TTC549 (cell line): ENCODE measurements around the gene C12orf57.
A peak's percentile ranks its signal among the peaks of the same experiment; 100 is the strongest.

Experiments used
- FAIRE-seq: peaks from 2 replicates; lab custom pipeline; 2012; peaks lifted over from hg19 to GRCh38; lab: Jason Lieb, UNC

Gene C12orf57

DNA sequence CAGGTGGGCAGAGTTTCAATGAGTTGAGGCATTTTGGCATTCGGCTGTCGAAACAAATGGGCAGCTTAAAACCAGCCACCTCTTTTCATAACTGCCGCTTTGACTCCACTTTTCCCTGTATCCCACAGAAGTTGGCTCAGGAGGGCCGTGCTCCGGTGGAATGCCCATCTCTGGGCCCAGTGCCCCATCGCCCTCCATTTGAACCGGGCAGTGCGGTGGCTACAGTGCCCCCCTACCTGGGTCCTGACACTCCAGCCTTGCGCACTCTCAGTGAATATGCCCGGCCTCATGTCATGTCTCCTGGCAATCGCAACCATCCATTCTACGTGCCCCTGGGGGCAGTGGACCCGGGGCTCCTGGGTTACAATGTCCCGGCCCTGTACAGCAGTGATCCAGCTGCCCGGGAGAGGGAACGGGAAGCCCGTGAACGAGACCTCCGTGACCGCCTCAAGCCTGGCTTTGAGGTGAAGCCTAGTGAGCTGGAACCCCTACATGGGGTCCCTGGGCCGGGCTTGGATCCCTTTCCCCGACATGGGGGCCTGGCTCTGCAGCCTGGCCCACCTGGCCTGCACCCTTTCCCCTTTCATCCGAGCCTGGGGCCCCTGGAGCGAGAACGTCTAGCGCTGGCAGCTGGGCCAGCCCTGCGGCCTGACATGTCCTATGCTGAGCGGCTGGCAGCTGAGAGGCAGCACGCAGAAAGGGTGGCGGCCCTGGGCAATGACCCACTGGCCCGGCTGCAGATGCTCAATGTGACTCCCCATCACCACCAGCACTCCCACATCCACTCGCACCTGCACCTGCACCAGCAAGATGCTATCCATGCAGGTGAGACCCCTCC lies 5.2 kb upstream of the C12orf57 start:
- FAIRE-seq = no peak

DNA sequence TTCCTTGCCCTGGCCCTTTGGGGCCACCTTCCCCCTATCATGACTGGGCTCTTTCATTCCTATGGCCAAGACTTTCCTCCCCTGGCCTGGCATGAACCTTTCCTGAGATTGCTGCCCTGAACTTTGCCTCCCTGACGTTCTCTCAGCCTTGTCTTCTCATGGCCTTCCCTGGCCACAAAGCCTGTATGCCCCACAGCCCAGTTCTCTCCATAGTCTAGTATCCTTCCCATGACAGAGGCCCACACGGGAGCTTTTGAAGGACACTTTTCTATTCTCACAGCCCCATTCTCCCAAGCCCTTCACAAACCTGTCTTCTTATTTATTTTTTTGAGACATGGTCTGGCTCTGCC lies 4.7 kb upstream of the C12orf57 start:
- FAIRE-seq = no peak

DNA sequence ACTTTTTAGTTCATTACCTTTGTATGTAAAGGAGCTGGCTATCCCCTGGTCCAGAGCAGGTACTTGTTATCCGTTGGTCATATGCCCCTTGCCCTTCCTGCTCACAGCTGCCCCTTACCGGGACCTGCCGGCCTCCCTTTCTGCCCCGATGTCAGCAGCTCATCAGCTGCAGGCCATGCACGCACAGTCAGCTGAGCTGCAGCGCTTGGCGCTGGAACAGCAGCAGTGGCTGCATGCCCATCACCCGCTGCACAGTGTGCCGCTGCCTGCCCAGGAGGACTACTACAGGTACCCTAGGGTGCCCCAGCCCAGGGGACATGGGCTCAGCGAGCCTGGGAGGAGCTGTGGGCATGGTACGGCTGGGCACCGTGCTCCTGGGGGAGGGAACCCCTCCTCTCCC lies 2.6 kb upstream of the C12orf57 start:
- no peak for FAIRE-seq

DNA sequence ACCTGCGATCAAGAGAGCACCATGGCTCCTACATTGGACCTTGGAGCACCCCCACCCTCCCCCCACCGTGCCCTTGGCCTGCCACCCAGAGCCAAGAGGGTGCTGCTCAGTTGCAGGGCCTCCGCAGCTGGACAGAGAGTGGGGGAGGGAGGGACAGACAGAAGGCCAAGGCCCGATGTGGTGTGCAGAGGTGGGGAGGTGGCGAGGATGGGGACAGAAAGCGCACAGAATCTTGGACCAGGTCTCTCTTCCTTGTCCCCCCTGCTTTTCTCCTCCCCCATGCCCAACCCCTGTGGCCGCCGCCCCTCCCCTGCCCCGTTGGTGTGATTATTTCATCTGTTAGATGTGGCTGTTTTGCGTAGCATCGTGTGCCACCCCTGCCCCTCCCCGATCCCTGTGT lies 2.0 kb upstream of the C12orf57 start:
- FAIRE-seq = no peak

DNA sequence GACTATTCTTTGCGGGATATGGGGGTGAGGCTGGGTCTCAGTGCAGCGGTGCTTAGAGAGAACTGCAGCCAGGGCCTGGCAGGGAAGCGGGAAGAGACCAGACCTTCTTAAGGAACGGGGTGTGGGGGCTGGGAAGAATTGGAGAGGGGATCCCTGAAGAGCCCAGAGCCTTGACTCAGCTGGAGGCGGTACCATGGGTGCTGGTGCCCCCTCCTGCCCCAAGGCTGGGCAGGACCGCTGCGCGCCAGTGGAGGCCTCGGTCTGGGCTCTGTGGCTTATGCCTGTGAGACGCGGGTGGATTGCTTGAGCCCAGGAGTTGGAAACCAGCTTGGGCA lies 1.5 kb upstream of the C12orf57 start:
- no peak for FAIRE-seq

DNA sequence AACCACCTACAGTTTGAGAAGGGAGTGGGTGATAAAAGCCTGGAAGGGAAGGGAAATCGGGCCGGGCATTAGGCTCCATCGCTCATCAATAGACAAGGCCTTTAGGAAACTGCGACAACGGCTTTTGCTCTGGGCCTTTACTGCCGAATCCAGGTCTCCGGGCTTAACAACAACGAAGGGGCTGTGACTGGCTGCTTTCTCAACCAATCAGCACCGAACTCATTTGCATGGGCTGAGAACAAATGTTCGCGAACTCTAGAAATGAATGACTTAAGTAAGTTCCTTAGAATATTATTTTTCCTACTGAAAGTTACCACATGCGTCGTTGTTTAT lies 467 bp upstream of the C12orf57 start:
- FAIRE-seq = peak; percentile 92

DNA sequence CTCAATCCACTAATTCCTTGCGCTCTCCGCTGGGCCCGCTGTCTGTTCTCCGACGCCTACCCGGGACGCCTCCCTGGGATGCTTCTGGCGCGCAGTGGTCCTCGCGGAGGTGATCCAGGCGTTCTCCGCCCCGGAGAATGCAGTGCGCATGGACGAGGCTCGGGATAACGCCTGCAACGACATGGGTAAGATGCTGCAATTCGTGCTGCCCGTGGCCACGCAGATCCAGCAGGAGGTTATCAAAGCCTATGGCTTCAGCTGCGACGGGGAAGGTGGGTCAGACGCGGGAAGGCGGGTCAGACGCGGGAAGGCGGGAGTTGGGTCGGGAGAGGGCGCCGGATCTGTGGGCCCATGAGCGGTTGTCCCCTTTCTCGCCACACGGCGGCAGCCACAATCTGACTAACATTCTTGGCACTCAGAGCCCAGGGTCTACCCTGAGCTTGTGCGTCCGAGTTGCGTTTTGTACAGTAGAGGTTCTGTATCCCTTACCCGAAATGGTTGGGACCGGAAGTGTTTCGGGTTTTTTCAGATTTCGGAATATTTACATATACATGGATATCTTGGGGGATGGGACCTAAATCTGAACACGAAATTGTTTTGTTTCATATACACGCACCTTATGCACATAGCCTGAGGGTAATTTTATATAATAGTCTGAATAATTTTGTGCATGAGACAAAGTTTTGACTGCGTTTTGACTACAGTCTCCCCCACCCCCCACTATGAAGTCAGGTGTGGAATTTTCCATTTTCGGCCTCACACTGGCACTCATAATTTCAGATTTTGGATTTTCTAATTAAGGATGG lies 762 bp downstream of the C12orf57 start:
- FAIRE-seq = peak; percentile 54

DNA sequence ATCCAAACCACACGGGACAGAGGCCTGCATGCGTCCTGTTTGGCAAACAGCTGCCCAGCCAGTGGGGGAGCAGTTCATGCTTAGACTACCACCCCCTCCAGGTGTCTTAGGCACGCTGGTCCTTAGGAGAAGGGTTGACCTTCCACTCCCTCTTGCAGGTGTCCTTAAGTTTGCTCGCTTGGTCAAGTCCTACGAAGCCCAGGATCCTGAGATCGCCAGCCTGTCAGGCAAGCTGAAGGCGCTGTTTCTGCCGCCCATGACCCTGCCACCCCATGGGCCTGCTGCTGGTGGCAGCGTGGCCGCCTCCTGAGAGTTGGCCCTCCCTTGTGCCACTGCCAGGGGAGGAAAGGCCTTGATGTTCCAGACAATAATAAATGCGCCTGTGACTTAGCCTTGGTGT lies 1.8 kb downstream of the C12orf57 start:
- no peak for FAIRE-seq

DNA sequence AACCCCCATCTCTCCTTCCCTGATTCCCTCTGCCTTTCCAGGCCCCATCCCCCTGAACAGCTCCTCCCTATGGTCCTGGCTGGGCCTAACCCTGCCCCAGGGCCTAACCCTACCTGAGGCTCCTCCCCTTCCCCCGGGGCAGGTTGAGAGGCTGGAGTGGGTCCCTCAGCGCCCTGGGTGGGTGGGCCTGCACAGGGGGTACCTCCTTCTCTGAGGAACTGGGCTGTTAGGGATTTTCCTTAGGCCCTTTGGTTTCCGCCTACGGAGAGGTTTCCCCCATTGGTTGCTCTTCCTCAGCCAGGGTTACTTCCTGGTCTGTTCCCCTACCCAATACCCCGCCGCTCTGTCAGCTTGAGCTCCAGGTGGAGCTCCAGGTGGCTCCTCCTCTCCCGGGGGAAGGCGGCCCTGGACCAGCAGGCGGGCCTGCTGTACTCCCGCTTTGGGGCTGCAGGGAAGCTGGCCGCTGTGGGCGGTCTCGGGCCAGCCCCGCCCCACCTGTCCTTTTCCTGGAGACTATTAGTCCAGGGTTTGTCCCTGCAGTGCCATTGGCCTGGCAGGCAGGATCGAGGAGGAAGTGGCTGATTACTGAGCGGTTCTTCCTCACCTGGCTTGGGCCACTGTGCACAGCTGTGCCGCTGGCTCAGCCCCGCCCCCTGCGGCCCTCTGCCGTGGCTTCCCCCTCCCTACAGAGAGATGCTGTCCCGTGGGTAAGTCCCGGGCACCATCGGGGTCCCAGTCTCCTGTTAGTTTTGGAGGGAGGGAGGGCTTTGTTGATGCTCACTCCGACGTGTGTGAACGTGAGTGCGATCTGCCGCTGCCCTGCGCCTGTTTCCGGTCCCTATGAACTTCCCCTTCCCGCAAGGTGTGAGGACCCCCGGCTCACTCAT lies 2.5 kb downstream of the C12orf57 start:
- FAIRE-seq = no peak

DNA sequence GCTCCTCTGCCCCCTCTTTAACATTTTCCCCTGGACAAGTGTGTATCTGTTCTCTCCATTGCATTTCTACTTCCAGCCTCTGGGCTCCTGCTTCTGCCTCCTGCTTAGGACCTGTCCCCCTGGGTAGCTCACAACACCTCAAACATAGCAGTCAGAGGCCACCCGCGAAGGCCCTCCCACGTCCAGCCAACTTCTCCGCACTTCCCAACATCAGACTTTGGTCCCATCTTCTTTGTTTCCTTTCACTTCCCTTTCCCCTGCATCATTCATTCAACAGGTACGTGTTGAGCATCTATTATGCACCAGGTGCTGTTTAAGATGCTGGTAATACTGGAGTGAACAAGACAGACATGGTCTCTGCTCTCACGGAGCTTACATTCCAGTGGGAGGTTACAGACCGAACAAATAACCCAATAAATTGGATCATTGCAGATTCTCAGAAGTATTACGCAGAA lies 3.1 kb downstream of the C12orf57 start:
- FAIRE-seq = no peak

DNA sequence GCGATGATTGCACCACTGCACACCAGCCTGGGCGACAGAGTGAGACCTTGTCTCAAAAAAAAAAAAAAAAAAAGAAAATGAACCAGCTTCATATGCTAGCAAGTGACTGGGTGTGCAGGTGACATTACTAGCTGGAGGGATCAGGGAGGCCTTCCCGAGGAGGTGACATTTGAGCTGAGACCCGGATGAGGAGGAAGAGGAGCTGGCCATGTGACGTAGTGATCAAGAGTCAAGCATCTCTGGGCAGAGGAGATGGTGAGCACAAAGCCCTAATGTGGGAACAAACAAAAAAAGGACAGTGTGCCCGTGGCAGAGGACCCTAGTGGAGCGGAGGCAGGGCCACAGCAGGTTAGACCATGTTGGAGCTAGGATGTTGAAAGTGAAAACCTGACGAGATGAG lies 3.8 kb downstream of the C12orf57 start:
- no peak for FAIRE-seq

DNA sequence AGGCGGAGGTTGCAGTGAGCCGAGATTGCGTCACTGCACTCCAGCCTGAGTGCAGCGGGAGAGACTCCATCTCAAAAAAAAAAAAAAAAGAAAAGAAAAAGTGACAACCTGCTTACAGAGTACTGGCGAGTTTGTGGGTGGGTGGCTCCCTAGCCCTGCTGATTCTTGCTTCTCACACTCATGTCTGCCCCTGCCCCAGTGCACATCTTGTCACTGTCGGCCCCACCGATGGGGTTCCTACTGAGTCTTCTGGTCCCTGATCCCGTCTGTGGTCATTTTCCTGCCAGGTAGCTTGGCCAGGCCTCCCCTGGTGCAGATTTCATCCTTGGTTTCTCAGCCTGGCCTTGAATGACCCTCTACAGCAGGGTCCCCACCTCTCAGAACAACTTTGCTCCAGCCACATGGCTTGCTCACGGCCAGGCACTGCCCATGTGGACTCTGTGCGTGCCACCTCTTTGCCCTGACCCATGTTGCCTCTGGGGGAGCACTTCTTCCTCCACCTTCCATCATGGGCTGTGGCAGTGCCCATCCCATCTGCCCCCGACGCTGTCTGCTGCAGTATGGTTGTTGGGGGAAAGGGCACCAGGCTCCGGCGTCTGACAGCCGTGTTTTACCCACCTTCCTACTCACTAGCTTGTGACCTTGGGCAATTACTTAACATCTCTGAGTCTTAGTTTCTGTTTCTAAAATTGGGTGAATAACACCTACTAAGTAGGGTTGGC lies 5.2 kb downstream of the C12orf57 start:
- FAIRE-seq = no peak

DNA sequence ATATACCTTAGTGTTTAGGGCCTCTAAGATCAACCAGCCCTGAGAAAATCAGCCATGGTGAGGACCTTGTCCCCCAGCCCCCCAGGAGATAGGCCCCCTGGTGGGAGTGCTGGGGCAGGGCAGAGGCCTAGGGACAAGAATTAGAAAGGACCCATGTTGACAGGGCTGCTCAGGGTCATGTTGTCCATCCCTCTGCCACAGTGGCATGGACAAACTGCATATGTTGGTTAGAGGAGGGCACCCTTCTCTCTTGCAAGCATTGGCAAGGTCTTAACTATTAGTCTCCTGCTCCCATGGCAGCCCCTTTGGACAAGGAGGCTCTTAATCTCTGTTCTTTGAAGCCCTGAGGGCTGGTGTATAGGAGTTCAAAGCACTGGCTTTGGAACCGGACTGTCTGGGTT lies 6.6 kb downstream of the C12orf57 start:
- no peak for FAIRE-seq

DNA sequence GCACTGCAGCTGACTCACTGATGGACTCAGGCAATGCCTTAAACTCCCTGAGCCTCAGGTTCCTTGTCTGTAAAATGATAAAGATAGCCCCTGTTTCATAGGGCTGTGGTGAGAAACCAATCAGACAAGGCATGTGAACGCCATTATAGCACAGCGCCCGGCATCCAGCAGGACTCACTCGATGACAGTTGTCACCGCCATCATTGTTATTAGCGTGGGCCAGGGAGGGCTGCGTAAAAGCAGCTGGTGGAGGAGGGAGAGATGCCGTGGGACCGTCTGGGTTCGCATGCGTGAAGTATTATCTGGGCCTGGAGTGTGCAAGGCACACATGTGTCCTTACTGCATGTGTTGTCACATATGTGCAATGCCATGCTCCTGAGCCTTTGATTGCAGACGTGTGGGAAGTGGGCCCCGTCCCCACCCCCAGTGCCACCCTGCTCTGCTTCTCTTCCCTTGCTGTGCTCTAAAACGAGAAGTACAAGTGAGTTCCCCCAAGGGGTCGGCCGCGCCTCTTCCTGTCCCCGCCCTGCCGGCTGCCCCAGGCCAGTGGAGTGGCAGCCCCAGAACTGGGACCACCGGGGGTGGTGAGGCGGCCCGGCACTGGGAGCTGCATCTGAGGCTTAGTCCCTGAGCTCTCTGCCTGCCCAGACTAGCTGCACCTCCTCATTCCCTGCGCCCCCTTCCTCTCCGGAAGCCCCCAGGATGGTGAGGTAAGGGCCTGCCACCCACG lies 7.2 kb downstream of the C12orf57 start, which contains the start of gene PTPN6:
Gene PTPN6 (plus strand): TSS at position 546 of the 730 bp plus-strand sequence. CDS start 157 bp downstream, at position 703.
- no peak for FAIRE-seq

DNA sequence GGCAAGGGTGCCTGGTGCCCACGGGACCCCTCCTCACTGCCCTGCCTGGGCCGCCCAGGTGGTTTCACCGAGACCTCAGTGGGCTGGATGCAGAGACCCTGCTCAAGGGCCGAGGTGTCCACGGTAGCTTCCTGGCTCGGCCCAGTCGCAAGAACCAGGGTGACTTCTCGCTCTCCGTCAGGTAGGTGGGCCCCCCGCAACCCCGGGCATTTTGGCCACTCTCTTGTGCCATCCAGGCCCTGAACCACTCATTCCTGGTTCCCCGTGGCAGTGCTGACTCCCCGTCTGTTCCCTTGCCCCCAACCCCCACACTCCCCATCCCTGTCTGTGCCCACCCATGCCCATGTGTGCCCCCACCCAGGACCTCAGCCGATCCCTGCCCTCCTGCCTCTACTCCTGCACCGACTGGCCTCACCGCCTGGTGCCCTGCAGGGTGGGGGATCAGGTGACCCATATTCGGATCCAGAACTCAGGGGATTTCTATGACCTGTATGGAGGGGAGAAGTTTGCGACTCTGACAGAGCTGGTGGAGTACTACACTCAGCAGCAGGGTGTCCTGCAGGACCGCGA lies 7.8 kb downstream of the C12orf57 start:
- no peak for FAIRE-seq

DNA sequence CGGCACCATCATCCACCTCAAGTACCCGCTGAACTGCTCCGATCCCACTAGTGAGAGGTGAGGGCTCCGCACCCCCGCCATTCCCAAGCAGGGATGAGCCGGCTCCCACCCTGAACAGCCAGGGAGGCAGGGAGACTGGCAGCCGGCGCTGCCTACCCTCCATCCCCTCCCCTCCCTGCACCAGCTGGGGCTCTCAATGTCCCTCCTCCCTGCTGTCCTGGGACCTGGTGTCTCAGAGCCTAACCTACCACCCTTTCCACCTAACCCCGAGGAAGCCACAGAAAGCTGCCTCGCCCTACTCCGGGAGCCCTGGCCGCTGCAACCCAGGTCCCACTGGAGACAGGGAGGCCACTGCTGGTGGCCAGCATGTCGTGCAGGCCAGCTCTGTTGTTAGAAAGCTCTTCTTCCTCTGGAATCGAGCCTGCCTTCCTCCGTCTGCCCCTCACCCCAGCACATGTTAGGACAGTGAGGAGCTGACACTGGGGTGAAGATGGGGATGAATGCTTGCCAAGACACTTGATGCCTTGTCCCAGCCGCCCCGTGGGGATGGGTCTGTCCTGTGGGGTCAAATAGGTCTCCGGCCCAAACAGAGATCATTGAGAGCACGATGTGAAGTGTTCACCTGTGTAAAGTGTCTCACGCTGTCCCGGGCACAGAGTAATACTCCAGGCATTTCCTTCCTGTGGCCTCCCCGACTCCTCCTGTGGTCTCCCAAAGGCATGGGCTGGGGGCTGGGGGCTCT lies 8.5 kb downstream of the C12orf57 start:
- no peak for FAIRE-seq

DNA sequence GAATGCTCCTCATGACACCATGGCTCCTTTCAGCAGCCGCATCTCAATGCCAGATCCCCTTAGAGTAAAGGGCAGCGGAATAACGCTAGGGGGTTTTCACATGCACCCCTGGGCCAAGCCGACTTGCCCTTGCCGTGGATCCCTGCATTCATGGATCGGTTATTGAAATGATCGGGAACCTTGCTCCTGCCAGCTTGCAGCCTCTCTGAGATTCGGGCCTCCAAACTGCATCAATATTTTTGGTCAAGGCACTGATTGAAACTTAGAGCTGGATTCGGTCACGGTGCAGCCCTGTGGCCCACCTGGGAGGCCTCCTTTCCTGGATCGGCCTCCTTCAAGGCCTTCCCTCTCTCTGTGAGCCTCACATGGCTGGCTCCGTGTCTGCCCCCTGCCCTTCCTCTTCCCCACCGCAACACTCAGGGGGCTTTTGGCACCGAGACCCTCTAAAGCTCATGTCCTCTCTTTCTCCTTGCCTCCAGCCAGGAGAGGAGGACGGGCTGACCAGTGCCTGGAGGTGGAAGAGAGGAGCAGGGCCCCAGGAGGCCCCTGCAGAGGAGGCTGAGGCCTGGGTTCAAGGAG lies 9.1 kb downstream of the C12orf57 start:
- no peak for FAIRE-seq

DNA sequence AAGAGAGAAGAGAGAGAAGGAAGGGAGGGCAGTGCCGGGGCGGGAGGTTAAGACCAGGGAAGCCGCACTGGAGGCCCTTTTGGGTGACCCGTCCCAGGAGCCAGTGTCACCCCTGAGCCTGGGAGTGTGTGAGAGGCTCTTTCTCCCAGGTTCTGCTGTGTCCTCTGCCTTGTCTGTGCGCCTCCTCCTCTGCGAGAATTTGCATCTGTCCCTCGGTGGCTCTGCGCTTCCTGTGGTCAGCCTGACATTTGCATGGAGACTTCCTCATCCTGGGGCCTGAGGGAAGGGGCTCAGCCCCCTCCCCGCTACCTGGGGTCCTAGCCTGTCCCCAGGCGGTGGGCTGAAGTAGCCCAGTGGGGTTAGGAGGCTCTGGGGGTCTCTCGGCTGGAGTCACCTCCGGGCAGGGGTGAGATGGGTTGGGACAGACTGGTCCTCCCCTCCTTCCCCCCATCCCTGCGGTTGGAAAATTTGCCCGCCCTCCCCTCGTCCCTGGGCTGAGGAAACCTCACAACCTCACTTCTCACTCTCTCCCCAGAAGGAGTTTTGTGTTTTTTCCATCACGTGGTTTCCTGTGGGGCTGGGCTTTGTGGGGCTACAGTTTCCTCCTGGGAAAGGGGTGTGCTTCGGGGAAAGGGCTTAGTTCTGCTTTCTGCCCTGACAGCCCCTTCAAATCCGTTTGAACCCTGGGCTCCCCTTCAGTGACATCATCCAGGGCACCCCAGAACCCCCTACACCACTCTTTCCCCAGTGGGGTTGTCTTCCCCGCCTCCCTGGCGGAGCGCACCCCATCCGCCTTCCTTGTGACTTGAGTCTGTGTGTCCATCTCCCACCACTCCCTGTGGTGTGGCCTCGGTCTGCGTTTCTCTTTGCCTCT lies 9.9 kb downstream of the C12orf57 start:
- no peak for FAIRE-seq
